GM18502 (cell line): ENCODE measurements around the gene ABCC4.
"Not testable (repeated sequence)": the region's sequence is repeated elsewhere in the genome, so short reads cannot be mapped to it uniquely, and the experiment has no call there.

Experiments
- ATAC-seq: cut with Tn5 transposase; IDR thresholded peaks from one replicate; pipeline ENCODE4 v1.9.1; 2021; ENCODE audit warnings: mild to moderate bottlenecking; ENCODE audit not compliant: unreplicated experiment, poor library complexity

The ABCC4 gene

DNA sequence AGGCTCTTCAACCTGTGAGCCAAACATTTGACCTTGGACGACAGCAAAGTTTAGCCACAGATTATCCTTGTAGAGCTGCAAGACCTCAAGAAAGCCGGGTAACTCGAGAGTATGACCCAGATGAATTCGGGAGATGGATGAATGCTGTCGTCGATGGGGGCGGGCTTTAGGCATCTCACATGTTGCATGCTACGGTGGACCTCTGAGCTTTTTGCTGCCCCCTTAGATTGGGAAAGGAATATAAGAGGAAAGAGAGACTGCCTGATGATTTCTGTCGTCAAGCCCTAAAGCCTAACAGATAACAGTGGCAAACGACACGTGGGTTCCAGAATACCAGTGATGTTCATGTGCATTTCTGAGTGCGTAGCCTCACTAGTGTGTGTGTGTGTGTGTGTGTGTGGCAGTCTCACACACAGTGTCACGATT lies 730 bp upstream of the ABCC4 start:
- ATAC-seq = no peak

DNA sequence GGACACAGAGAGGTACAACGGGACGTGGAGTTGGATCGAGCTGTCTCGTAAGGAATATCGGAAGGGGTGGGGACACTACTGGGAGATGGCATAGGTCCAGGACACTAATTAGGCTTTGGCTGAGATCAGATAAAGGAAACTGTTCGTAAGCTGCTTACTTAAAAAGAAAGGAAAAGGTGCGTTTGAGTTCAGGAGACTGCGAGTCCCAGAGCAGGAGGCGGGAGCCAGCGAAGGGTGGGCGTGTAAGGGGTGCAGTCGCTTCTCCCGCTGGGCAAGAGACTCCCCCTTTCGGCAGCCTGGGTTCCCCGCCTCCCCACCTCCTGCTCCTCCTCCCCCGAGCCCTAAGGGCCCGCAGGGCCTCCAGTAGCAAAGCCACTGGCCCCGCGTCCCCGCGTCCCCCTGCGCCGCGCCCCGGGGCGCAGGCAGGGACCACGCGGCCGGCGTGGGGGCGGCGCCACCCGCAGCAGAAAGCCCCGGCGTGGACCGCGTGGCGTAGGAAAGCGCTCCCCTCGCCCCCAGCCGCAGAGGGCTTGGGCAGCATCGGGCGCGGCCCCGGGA lies 547 bp downstream of the ABCC4 start:
- ATAC-seq = peak; percentile 49

DNA sequence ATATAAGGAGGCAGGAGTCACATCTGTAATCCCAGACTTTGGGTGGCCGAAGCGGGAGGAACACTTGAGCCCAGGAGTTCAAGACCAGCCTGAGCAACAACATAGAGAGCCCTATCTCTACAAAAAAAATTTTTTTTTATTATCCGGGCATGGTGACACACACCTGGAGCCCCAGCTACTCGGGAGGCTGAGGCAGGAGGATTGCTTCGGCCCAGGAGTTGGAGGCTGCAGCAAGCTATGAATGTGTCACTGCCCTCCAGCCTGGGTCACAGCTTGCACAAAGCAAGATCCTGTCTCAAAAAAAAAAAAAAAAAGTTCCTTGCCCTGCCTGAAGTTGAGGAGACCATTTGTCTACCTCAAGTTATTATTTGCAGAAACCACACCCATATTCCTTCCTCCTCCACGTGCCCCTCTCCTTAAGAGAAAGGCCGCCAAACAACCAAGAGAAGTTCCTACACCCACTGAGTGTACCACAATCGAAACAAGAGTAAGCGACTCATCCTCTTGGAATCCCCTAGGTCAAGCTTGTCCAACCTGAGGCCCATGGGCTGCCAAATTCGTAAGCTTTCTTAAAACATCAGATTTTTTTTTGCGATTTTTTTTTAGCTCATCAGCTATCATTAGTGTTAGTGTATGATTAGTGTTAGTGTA lies 2.2 kb downstream of the ABCC4 start:
- no peak for ATAC-seq

DNA sequence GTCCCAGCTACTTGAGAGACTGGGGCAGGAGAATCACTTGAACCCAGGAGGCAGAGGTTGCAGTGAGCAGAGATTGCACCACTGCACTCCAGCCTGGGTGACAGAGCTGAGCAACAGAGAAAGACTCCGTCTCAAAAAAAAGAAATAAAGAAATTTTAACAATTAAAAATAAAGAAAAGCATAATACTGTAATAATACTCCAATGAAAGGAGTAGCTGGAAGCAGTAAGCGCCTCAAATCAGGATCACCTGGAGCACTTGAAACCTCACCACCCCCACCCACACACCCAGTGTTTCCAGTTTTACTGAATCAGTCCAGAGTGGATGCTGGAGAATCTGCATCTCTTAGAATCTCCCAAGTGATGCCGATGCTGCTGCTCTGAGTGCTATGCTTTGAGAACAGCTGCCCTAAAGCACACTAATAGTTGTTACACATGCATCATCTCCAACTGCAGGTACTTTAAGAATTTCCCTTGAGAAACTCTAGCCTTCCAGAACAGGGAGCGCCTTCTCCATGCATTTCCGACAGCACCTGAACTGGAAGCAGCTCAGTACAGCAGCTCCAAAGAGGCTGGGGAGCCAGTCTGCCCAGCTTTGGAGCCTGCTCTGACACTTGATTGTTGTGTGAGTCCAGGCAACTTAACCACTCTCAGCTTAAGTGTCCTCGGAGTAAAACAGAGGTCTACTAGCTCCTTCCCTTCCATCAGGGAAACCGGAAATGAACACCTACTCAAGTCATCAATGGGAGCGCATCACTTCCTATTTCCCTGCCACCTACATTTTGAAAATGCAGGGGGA lies 2.9 kb downstream of the ABCC4 start:
- no peak for ATAC-seq

DNA sequence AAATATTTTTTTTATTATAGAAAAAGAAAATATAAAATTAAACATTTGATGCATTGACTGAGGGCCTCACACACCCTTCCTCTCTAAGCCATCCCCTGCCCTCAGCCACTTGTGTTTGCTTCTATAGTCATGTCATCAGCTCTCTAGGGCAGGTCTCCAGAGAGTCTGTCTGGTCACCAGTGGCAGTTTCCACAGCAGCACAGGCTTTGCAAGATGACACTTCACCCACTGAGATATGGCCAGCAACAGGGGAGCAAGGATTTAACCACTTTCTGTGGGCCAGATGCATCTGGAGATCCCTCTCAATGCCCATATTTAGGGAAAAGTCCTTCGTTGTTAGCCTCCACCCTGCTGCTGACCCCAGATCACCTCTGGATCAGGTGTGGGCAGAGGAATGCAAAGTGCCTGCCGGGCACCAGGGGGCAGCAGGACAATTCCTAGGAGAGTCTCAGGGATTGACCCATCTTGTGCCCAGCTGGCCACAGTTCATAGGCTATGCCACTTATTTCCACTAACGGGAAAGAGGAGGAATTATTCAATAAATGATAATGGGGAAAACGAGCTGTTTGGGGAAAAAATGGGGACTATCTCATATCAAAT lies 4.8 kb downstream of the ABCC4 start:
- ATAC-seq = no peak

DNA sequence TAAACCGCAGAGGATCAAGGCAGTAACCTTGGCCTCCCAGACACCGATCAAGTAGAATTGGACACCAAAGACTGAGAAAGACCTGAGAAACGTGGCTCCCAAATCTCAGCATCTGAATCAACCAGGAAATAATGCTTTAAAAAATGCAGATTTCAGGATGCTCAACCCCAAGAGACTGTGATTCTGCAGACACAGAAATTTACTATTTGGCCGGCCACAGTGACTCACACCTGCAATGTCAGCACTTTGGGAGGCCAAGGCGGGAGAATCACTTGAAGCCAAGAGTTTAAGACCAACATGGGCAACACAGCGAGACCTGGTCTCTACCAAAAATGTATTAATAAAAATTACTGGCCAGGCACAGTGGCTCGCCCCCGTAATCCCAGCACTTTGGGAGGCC lies 6.2 kb downstream of the ABCC4 start:
- ATAC-seq = no peak

DNA sequence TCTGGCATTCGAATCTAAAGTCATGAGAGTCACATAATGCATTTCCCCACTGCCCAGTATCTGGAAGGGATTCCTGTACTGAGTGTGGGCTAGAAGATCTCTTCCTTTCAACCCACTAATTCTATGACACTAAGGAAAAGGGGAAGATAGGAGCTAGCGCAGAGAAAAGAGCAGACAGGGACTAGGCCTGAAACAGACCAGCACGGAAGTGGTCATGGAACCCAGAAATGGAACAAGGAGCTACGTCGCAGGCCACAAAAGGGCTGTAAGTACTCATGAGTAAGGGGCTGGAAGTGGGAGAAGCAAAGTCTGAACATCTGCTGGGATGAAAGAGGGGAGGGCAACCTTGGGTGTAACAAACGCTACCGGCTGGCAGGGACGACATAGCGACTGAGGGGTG lies 8.6 kb downstream of the ABCC4 start:
- no peak for ATAC-seq

DNA sequence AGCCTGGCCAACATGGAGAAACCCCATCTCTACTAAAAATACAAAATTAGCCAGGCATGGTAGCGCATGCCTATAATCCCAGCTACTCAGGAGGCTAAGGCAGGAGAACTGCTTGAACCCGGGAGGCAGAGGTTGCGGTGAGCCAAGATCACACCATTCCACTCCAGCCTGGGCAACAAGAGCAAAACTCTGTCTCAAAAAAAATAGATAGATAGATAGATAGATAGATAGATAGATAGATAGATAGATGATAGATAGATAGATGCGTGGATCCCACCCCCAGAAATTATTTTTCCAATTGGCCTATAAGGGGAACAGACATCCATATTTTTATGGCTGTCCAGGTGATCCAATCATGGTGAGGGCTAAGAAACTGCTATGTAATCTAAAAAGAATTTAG lies 11.3 kb downstream of the ABCC4 start:
- ATAC-seq = not testable (repeated sequence)

DNA sequence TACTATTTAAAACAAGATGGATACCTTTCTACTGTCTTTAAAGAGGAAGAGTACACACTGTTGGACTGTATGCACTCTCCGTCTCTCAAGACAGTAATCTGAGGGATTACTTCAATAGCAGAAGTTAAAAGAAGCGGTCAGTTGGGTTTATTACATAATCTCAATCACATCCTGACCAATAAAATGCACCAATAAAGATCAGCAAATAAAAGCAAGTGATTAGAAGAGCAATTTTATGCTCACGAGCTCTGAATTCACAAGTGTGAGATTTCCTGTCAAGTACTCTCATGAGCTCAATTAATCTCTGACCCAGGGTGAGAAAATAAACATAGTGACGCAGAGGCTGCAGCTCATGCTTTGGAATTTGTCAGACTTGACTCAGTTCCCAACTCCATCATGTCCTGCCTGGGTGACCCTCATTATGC lies 12.2 kb downstream of the ABCC4 start:
- no peak for ATAC-seq

DNA sequence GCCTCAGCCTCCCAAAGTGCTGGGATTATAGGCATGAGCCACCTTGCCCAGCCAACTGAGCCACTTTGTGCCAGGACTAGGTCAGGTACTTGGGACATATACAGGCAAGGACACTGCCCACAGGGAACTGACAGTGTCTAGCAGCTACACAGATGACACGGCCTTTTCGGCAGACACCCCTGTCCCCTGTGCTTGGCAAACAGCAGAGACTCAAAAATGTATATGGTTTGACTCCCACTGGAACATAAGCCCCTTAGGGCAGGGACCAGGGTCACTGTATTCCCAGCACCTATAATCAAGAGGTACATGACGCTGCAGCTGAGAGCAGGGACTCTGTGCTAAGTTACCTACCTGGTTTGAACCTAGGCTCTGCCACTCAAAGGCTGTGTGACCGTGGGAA lies 16.8 kb downstream of the ABCC4 start:
- no peak for ATAC-seq

DNA sequence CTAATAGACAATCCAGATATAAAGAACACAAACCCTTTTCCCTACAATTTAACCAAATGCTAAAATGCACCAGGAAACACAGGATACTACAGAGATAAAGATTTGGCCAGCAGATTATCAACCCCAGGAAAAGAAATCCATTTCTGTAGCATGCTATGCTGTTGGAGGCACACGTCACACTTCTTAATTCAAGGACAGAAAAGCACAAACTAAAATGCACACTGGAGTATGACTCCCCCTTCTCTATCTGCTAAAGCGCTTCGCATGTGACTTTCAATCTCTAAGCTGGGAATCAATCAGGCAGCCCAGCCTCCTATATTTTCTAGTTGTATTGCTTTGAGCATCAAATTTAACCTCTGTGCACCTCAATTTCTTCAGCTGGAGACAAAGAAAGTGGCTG lies 22.2 kb downstream of the ABCC4 start:
- ATAC-seq = no peak

DNA sequence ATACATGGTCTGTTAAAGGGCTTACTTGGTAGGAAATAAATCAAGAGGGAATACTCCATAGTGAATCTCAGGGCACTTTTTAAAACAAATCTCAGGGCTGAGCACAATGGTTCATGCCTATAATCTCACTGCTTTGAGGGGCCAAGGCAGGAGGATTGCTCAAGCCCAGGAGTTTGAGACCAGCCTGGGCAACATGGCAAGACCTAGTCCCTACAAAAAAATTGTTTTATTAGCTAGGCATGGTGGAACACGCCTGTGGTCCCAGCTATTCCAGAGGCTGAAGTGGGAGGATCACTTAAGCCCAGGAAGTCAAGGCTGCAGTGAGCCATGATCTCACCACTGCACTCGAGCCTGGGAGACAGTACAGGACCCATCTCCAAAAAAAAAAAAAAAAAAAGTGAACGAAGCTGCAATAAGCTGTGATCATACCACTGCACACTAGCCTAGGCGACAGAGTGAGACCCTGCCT lies 25.2 kb downstream of the ABCC4 start:
- ATAC-seq = no peak

DNA sequence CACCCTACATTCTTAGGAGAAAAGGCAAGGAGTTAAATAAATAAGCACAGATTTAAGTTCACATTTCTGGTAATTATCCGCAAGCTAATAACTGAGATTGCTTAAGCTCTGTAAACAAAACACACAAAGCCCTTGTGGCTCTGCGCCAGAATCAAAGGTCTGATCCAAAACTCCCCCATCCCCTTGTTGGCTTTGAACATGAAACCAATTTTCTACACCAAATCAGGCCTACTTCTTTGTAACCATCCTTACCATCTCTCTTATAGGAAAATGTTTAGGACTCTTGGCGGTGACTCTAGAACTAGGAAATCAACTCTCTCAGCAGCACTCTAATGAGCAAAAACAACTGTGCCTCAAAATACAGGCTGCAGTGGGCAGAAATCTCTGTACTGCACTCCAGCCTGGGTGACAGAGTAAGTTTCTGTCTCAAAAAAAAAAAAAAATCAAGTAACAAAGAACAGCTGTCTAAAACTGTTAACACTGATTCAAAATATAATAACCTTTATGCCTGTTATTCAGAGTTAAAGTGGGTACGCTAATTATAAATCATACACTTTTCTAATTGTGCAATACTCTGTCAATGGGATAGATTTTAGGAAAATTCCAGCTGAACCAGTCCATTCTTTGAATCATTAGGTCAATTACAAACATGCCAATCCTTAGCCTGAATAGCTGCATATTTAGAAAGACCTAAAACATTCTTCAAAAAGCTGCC lies 25.8 kb downstream of the ABCC4 start:
- no peak for ATAC-seq

DNA sequence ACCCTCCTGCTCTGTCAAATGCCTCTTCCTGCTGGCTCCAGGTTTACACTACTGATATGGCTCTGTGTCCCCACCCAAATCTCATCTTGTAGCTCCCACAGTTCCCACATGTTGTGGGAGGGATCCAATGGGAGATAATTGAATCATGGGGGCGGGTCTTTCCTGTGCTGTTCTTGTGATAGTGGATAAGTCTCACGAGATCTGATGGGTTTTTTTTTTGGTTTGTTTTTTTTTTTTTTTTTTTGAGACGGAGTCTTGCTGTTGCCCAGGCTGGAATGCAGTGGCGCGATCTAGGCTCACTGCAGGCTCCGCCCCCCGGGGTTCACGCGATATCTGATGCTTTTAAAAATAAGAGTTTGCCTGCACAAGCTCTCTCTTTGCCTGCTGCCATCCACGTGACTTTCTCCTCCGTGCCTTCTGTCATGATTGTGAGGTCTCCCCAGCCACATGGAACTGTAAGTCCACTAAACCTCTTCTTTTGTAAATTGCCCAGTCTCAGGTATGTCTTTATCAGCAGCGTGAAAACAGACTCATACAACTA lies 27.6 kb downstream of the ABCC4 start:
- not testable (repeated sequence) for ATAC-seq

DNA sequence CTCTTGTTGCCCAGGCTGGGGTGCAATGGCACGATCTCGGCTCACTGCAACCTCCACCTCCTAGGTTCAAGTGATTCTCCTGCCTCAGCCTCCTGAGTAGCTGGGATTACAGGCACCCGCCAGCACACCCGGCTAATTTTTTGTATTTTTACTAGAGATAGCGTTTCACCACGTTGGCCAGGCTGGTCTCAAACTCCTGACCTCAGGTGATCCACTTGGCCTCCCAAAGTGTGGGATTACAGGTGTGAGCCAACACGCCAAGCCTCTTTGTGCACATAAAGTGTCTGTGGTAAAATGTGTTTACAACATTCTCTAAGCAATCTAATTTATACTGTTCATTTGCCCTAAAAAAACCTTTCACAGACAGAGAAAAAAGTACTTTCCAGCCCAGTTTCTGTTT lies 29.2 kb downstream of the ABCC4 start:
- ATAC-seq = not testable (repeated sequence)

DNA sequence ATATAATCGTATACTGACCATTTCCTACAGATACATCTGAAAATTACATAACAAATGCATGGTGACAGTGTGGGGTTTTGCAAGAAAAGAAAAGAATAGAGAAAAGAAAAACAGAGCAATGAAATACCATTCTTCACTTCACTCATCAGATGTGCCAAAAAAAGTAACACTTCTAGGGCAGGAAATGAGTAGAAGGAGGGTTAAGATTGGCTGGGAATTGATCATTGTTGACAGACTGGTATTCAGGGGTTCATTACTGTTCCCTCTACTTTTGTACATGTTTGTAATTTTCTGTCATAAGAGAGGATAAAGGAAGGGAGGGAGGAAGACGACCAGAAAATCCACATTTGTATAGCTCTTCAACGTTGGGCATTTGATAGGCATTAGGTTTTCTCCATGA lies 31.5 kb downstream of the ABCC4 start:
- no peak for ATAC-seq

DNA sequence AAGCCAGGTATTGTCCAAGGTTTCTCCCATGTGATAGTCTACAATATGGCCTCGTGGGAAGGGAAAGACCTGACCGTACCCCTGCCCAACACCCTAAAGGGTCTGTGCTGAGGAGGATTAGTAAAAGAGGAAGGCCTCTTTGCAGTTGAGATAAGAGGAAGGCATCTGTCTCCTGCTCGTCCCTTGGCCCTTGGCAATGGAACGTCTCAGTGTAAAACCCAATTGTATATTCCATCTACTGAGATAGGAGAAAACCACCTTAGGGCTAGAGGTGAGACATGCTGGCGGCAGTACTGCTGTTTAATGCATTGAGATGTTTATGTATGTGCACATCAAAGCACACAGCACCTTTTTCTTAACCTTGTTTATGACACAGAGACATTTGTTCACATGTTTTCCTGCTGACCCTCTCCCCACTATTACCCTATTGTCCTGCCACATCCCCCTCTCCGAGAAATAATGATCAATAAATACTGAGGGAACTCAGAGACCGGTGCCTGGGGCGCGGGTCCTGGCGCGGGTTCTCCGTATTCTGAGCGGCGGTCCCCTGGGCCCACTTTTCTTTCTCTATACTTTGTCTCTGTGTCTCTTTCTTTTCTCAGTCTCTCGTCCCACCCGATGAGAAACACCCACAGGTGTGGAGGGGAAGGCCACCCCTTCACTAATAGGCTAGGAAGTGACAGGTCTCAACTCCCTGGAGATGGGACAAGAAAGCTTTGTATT lies 32.7 kb downstream of the ABCC4 start:
- ATAC-seq = not testable (repeated sequence)

DNA sequence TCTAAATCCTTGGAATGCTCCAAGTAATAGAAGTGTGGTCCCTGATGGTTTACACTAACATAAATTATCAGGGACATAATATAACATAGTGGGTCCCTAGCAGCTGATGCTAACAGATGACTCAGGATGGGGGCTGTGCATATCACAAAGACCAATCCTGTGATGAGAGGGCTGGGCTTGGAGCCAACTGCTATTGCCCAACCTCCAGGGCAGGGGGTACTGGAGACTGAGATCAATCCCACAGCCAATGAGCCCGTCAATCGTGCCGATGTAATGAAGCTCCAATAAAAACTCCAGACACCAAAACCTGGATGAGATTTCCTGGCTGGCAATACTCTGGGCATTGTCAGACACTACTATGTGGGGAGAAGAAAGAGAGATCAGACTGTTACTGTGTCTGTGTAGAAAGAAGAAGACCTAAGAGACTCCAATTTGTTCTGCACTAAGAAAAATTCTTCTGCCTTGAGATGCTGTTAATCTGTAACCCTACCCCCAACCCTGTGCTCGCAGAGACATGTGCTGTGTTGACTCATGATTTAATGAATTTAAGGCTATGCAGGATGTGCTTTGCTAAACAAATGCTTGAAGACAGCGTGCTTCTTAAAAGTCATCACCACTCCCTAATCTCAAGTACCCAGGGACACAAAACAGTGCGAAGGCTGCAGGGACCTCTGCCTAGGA lies 33.4 kb downstream of the ABCC4 start:
- no peak for ATAC-seq

DNA sequence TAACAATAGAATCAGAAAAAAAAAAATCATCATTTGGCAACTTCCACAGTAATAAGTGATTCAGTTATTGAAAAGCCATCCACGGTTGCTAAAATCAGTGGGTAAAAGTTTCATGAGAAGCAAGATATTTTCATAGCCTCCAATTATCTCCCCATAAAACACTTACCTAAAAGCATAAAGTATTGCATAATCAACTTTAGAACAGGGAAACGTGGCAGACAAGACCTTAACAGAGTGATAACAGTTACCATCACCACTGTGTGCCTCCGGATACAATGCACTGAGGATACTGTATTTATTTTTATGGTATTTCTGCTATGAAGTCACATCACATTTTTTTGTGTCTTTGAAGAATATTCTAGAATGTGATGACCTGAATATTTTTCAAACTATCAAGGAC lies 37.0 kb downstream of the ABCC4 start:
- ATAC-seq = no peak
